ENCODE data around the gene PCED1A. TPM values are rescaled to one million over a fixed set of nuclear protein-coding genes. Genes with fewer than 3 reads are reported as not detected.
A peak's percentile ranks its signal among the peaks of the same experiment; 100 is the strongest.

The PCED1A gene
- total and polyA plus RNA-seq, 2 of the 13 experiments (the other 11 are each of a cell fraction or from before 2014, with no cell fraction given): 40.1 to 84.2 TPM

DNA sequence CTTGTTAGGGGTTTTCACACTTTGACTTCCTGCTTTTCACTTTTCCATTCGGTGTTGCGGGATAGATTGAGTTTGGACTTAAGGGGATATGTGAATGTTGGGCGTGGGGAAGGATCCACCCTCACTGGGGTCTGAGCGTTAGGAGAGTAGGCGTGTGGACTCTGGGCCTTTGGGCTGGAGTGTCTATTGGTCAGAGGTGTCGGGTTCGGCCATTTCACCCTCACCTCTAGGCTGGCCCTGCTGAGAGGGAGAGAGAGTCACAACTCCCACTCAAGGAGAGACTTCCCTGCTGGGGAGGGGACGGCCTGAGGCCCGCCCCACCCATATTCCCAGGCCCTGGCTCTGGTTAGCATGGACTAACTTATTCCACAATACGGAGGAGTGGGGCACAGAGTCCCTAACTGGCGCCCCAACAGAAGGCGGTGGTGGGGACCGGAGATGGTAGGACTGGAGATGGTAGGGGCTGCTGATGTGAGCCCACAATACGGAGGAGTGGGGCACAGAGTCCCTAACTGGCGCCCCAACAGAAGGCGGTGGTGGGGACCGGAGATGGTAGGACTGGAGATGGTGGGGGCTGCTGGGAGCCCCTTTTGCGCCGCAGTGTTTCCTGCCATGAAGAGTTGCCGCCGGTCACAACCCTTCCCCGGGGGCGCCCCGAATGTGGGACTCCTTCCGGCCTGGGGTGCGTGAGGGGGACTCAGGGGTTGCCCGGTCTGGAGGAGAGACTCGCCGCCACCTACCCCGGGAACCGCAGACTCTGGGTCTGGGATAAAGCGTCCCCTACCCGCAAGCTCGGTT is 31.4 kb upstream of the PCED1A start (continued):
- TF ChIP-seq, protein P1, sequence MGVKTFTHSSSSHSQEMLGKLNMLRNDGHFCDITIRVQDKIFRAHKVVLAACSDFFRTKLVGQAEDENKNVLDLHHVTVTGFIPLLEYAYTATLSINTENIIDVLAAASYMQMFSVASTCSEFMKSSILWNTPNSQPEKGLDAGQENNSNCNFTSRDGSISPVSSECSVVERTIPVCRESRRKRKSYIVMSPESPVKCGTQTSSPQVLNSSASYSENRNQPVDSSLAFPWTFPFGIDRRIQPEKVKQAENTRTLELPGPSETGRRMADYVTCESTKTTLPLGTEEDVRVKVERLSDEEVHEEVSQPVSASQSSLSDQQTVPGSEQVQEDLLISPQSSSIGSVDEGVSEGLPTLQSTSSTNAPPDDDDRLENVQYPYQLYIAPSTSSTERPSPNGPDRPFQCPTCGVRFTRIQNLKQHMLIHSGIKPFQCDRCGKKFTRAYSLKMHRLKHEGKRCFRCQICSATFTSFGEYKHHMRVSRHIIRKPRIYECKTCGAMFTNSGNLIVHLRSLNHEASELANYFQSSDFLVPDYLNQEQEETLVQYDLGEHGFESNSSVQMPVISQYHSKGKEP (CRISPR knock-in tag; IDR thresholded peaks at IDR 0.05): peak; percentile 72; the same call in 1 of the 2 replicates
- no peak for TF ChIP-seq BCL6 (CRISPR knock-in tag; IDR thresholded peaks at IDR 0.05)
- no peak for TF ChIP-seq TGIF2 (CRISPR knock-in tag; IDR thresholded peaks at IDR 0.05)
- no peak for TF ChIP-seq STAG1 (CRISPR knock-in tag; IDR thresholded peaks at IDR 0.05)
- 0 out of 2 replicates have a peak, but pooled peaks have one; percentile 2 for TF ChIP-seq ZNF580 (CRISPR knock-in tag; IDR thresholded peaks at IDR 0.05; ENCODE audit: borderline replicate concordance, low read depth)
- peak; percentile 17; the same call in 1 of the 2 replicates for TF ChIP-seq ZNF607 (CRISPR knock-in tag; IDR thresholded peaks at IDR 0.05; ENCODE audit: borderline replicate concordance)
- 0 out of 2 replicates have a peak, but pooled peaks have one; percentile 4 for TF ChIP-seq ZNF746 (CRISPR knock-in tag; IDR thresholded peaks at IDR 0.05)
- TF ChIP-seq RBAK (CRISPR knock-in tag; IDR thresholded peaks at IDR 0.05): peak; percentile 40; the same call in 1 of the 2 replicates
- TF ChIP-seq, protein P2, sequence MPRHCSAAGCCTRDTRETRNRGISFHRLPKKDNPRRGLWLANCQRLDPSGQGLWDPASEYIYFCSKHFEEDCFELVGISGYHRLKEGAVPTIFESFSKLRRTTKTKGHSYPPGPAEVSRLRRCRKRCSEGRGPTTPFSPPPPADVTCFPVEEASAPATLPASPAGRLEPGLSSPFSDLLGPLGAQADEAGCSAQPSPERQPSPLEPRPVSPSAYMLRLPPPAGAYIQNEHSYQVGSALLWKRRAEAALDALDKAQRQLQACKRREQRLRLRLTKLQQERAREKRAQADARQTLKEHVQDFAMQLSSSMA (CRISPR knock-in tag; IDR thresholded peaks at IDR 0.05): peak; percentile 20; the same call in 1 of the 2 replicates
- TF ChIP-seq MAZ (IDR thresholded peaks at IDR 0.05; ENCODE audit: borderline replicate concordance, low read depth, low read length): no peak
- 0 out of 2 replicates have a peak, but pooled peaks have one; percentile 13 for TF ChIP-seq MAZ (CRISPR knock-in tag; IDR thresholded peaks at IDR 0.05; ENCODE audit: low read depth)
- TF ChIP-seq, protein P3, sequence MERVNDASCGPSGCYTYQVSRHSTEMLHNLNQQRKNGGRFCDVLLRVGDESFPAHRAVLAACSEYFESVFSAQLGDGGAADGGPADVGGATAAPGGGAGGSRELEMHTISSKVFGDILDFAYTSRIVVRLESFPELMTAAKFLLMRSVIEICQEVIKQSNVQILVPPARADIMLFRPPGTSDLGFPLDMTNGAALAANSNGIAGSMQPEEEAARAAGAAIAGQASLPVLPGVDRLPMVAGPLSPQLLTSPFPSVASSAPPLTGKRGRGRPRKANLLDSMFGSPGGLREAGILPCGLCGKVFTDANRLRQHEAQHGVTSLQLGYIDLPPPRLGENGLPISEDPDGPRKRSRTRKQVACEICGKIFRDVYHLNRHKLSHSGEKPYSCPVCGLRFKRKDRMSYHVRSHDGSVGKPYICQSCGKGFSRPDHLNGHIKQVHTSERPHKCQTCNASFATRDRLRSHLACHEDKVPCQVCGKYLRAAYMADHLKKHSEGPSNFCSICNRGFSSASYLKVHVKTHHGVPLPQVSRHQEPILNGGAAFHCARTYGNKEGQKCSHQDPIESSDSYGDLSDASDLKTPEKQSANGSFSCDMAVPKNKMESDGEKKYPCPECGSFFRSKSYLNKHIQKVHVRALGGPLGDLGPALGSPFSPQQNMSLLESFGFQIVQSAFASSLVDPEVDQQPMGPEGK (CRISPR knock-in tag; IDR thresholded peaks at IDR 0.05): peak; percentile 56; the same call in 1 of the 2 replicates
- TF ChIP-seq CCDC6 (CRISPR knock-in tag; IDR thresholded peaks at IDR 0.05): peak; percentile 89; the same call in 1 of the 2 replicates
- TF ChIP-seq SALL1 (CRISPR knock-in tag; IDR thresholded peaks at IDR 0.05): peak; percentile 38
- TF ChIP-seq ZNF512B (CRISPR knock-in tag; IDR thresholded peaks at IDR 0.05; ENCODE audit: borderline replicate concordance): peak; percentile 4; the same call in 1 of the 2 replicates
- TF ChIP-seq ZNF777 (CRISPR knock-in tag; IDR thresholded peaks at IDR 0.05): peak; percentile 39
- 0 out of 2 replicates have a peak, but pooled peaks have one; percentile 49 for TF ChIP-seq ZNF839 (CRISPR knock-in tag; IDR thresholded peaks at IDR 0.05; ENCODE audit: borderline replicate concordance)
- TF ChIP-seq ZNF446 (CRISPR knock-in tag; IDR thresholded peaks at IDR 0.05): 0 out of 2 replicates have a peak, but pooled peaks have one; percentile 13
- 0 out of 2 replicates have a peak, but pooled peaks have one; percentile 6 for TF ChIP-seq PHF8 (CRISPR knock-in tag; IDR thresholded peaks at IDR 0.05)
- peak; percentile 9; the same call in 1 of the 2 replicates for TF ChIP-seq KLF15 (CRISPR knock-in tag; IDR thresholded peaks at IDR 0.05; ENCODE audit: borderline replicate concordance)

Measured in HepG2 (cell line).